ENCODE measurements around the gene CROCC2. TPM values are rescaled to one million over a fixed set of nuclear protein-coding genes. Genes with fewer than 3 reads are reported as not detected.
A peak's percentile ranks its signal among the peaks of the same experiment; 100 is the strongest.

The CROCC2 gene
- total RNA-seq, 2 experiments from 2014 or later = not detected

- Mint-ChIP-seq H3K4me3 (no peak overlapping the region), H3K36me3 (ENCODE audit: low read depth) (no peaks in the 10 kb centered on the region), H3K4me1 (peaks cover 3% of the 10 kb centered on the region), H3K9me3 (no peaks in the 10 kb centered on the region), H3K27ac (no peak overlapping the region), H3K27me3 (peaks cover 6% of the 10 kb centered on the region)
- POLR2A ChIA-PET = no interaction called here
- no peak for DNase-seq
- CTCF ChIA-PET = no interaction called here
Measured at GRCh38 chr2:240994171-240994896, 88.2 kb downstream of the CROCC2 start.

- H3K36me3 Mint-ChIP-seq (ENCODE audit: low read depth) = no peaks in the 10 kb centered on the region
- no peak for DNase-seq
- no peak overlapping the region for H3K27ac Mint-ChIP-seq
- POLR2A ChIA-PET = no interaction called here
- no peaks in the 10 kb centered on the region for H3K9me3 Mint-ChIP-seq
- H3K27me3 Mint-ChIP-seq = peaks cover 15% of the 10 kb centered on the region
- CTCF ChIA-PET = no interaction called here
- peaks cover 3% of the 10 kb centered on the region for H3K4me1 Mint-ChIP-seq
- H3K4me3 Mint-ChIP-seq = no peak overlapping the region
Measured at GRCh38 chr2:240995041-240996021, 89.2 kb downstream of the CROCC2 start.

GRCh38 chr2:240996161-240996833 is 90.2 kb downstream of the CROCC2 start:
- ChIA-PET CTCF (no interaction called here), POLR2A (no interaction called here)
- Mint-ChIP-seq H3K9me3 (no peaks in the 10 kb centered on the region), H3K4me3 (no peak overlapping the region), H3K36me3 (ENCODE audit: low read depth) (no peaks in the 10 kb centered on the region), H3K4me1 (peaks cover 3% of the 10 kb centered on the region), H3K27ac (no peak overlapping the region), H3K27me3 (peaks cover 20% of the 10 kb centered on the region)
- DNase-seq = no peak

- H3K27ac Mint-ChIP-seq = no peak overlapping the region
- ChIA-PET POLR2A (no interaction called here), CTCF (no interaction called here)
- peaks cover 3% of the 10 kb centered on the region for H3K4me1 Mint-ChIP-seq
- H3K36me3 Mint-ChIP-seq (ENCODE audit: low read depth) = no peaks in the 10 kb centered on the region
- no peaks in the 10 kb centered on the region for H3K9me3 Mint-ChIP-seq
- H3K4me3 Mint-ChIP-seq = no peak overlapping the region
- DNase-seq = no peak
- peaks cover 20% of the 10 kb centered on the region for H3K27me3 Mint-ChIP-seq
Measured at GRCh38 chr2:240996834-240997140, 90.7 kb downstream of the CROCC2 start.

GRCh38 chr2:240997141-240997855 is 91.2 kb downstream of the CROCC2 start:
- Mint-ChIP-seq H3K36me3 (ENCODE audit: low read depth) (no peaks in the 10 kb centered on the region), H3K27me3 (peaks cover 20% of the 10 kb centered on the region), H3K9me3 (no peaks in the 10 kb centered on the region), H3K4me3 (no peak overlapping the region), H3K4me1 (peaks cover 3% of the 10 kb centered on the region), H3K27ac (no peak overlapping the region)
- POLR2A ChIA-PET = no interaction called here
- CTCF ChIA-PET = no interaction called here
- no peak for DNase-seq

GRCh38 chr2:240997856-240998705 is 91.9 kb downstream of the CROCC2 start, which contains the start of gene SNED1:
SNED1 (plus strand) TSS chr2:240998618; CDS start chr2:240998838, 220 bp downstream.
- no peaks in the 10 kb centered on the region for H3K9me3 Mint-ChIP-seq
- CTCF ChIA-PET = interaction anchor here (1.0 kb wide), 1 partner anchor 50 kb away, joined by 3 read pairs; no protein-coding TSS in a partner anchor
- no peaks in the 10 kb centered on the region for H3K36me3 Mint-ChIP-seq (ENCODE audit: low read depth)
- H3K27me3 Mint-ChIP-seq = peaks cover 20% of the 10 kb centered on the region
- POLR2A ChIA-PET = no interaction called here
- peaks cover 3% of the 10 kb centered on the region for H3K4me1 Mint-ChIP-seq
- DNase-seq = peak; percentile 53
- no peak within 1 kb of the TSS for H3K27ac Mint-ChIP-seq
- no peak within 1 kb of the TSS for H3K4me3 Mint-ChIP-seq

GRCh38 chr2:240998706-240998994 is 92.5 kb downstream of the CROCC2 start:
- Mint-ChIP-seq H3K9me3 (peaks cover 4% of the 10 kb centered on the region), H3K4me1 (peaks cover 3% of the 10 kb centered on the region), H3K27ac (no peak overlapping the region), H3K4me3 (no peak overlapping the region), H3K27me3 (peaks cover 20% of the 10 kb centered on the region), H3K36me3 (ENCODE audit: low read depth) (no peaks in the 10 kb centered on the region)
- CTCF ChIA-PET = interaction anchor here (1.0 kb wide), 1 partner anchor 50 kb away, joined by 3 read pairs; no protein-coding TSS in a partner anchor
- no peak for DNase-seq
- POLR2A ChIA-PET = no interaction called here

GRCh38 chr2:240998995-240999791 is 93.1 kb downstream of the CROCC2 start:
- ChIA-PET CTCF (no interaction called here), POLR2A (interaction anchor here (0.5 kb wide), 1 partner anchor 57 kb away, joined by 3 read pairs; no protein-coding TSS in a partner anchor)
- Mint-ChIP-seq H3K36me3 (ENCODE audit: low read depth) (no peaks in the 10 kb centered on the region), H3K4me3 (no peak overlapping the region), H3K4me1 (peaks cover 5% of the 10 kb centered on the region), H3K27me3 (peaks cover 20% of the 10 kb centered on the region), H3K9me3 (peaks cover 9% of the 10 kb centered on the region), H3K27ac (no peak overlapping the region)
- DNase-seq = no peak

GRCh38 chr2:240999873-241000541 is 93.9 kb downstream of the CROCC2 start:
- peaks cover 9% of the 10 kb centered on the region for H3K9me3 Mint-ChIP-seq
- peaks cover 5% of the 10 kb centered on the region for H3K4me1 Mint-ChIP-seq
- H3K27ac Mint-ChIP-seq = no peak overlapping the region
- DNase-seq = peak; percentile 5
- no peaks in the 10 kb centered on the region for H3K36me3 Mint-ChIP-seq (ENCODE audit: low read depth)
- CTCF ChIA-PET = interaction anchor here (0.5 kb wide), 1 partner anchor 555 kb away, joined by 3 read pairs; no protein-coding TSS in a partner anchor
- peaks cover 20% of the 10 kb centered on the region for H3K27me3 Mint-ChIP-seq
- POLR2A ChIA-PET = interaction anchor here (0.5 kb wide), 1 partner anchor 58 kb away, joined by 3 read pairs; no protein-coding TSS in a partner anchor
- H3K4me3 Mint-ChIP-seq = no peak overlapping the region

GRCh38 chr2:241000831-241001321 is 94.7 kb downstream of the CROCC2 start:
- Mint-ChIP-seq H3K27me3 (peaks cover 26% of the 10 kb centered on the region), H3K36me3 (ENCODE audit: low read depth) (peaks cover 3% of the 10 kb centered on the region), H3K27ac (no peak overlapping the region), H3K4me3 (no peak overlapping the region), H3K9me3 (peaks cover 17% of the 10 kb centered on the region), H3K4me1 (peaks cover 5% of the 10 kb centered on the region)
- CTCF ChIA-PET = no interaction called here
- POLR2A ChIA-PET = no interaction called here
- DNase-seq = no peak

Data from activated CD4-positive, alpha-beta T cell treated with anti-CD3 and anti-CD28 coated beads, Interleukin-2, amount 10 ng/mL, durations not matched to agents 7 days and 5 days (primary cell).